K562 (cell line): Measurements from ENCODE around the gene CCDC124. TPM values are rescaled to one million over a fixed set of nuclear protein-coding genes. Genes with fewer than 3 reads are reported as not detected.

Experiments used
- BMI1 ChIP-seq: fragments of 150-350 bp; IDR thresholded peaks from 2 replicates; pipeline ENCODE4 v1.6.1; 2014; ENCODE audit warnings: low read length
- CEBPB ChIP-seq: fragments of 450-650 bp; IDR thresholded peaks from 2 replicates; pipeline ENCODE4 v1.6.1; 2016; ENCODE audit warnings: missing genetic modification characterization, missing compliant biosample characterization
- E2F6 ChIP-seq, 2 experiments: IDR thresholded peaks; 2 replicates each; pipeline ENCODE4 v1.6.1; 2011; ENCODE audit warnings: borderline replicate concordance in 1 of 2, control low read depth in 1 of 2, low read depth in 1 of 2, low read length in 1 of 2, mild to moderate bottlenecking in 1 of 2, mixed read lengths in 1 of 2, moderate library complexity in 1 of 2; ENCODE audit not compliant: insufficient read depth in 1 of 2, insufficient read length in 1 of 2, poor library complexity in 1 of 2, severe bottlenecking in 1 of 2; ENCODE audit errors: extremely low read depth in 1 of 2
- ESRRA ChIP-seq: fragments of 450-650 bp; IDR thresholded peaks from 2 replicates; pipeline ENCODE4 v1.6.1; 2014; ENCODE audit warnings: low read depth, mild to moderate bottlenecking, moderate library complexity, borderline replicate concordance
- MECOM ChIP-seq: fragments of 250-450 bp; sonication (Bioruptor Pico); IDR thresholded peaks from 2 replicates; pipeline ENCODE4 v1.8.0; 2022; ENCODE audit warnings: inconsistent platforms
- MYC ChIP-seq, 2 experiments: fragments of 250-450 bp in 1 of 2; sonication (Bioruptor Pico) in 1 of 2; IDR thresholded peaks; 2 replicates each; pipeline versions ENCODE4 v1.5.1 to v1.6.1; 2012 to 2021; ENCODE audit warnings: low read depth in 2 of 2, borderline replicate concordance in 1 of 2, improper control_type of control experiment in 1 of 2, low read length in 1 of 2, mild to moderate bottlenecking in 1 of 2, moderate library complexity in 1 of 2
- NR3C1 ChIP-seq: sonication (generic); formaldehyde crosslinking; IDR thresholded peaks from 2 replicates; pipeline ENCODE4 v1.8.1; 2022; ENCODE audit warnings: missing genetic modification reagents
- RAD51 ChIP-seq: fragments of 450-650 bp; IDR thresholded peaks from 2 replicates; pipeline ENCODE4 v1.7.1; 2016; ENCODE audit warnings: low read depth, mild to moderate bottlenecking, borderline replicate concordance
- RBBP5 ChIP-seq: fragments of 200-600 bp; sonication (generic); IDR thresholded peaks from 2 replicates; pipeline ENCODE4 v1.6.1; 2012; ENCODE audit warnings: borderline replicate concordance, mild to moderate bottlenecking, low read length, control low read depth, inconsistent platforms; ENCODE audit not compliant: insufficient read depth, poor library complexity, severe bottlenecking
- RBFOX2 ChIP-seq: fragments of 200-400 bp; formaldehyde crosslinking; IDR thresholded peaks from 2 replicates; pipeline ENCODE4 v1.6.1; 2017; ENCODE audit warnings: low read depth, mild to moderate bottlenecking, low read length, moderate library complexity
- TRIM28 ChIP-seq: fragments of 450-650 bp; IDR thresholded peaks from 2 replicates; pipeline ENCODE4 v1.6.1; 2017
- XRCC3 ChIP-seq: fragments of 450-650 bp; IDR thresholded peaks from 2 replicates; pipeline ENCODE4 v1.6.1; 2017; ENCODE audit warnings: mild to moderate bottlenecking, moderate library complexity
- ZEB2 ChIP-seq: fragments of 450-650 bp; IDR thresholded peaks from 2 replicates; pipeline ENCODE4 v1.6.1; 2016
- ZFP36 ChIP-seq: fragments of 150-350 bp; IDR thresholded peaks from 2 replicates; pipeline ENCODE4 v1.6.1; 2018; ENCODE audit warnings: low read length, low read depth; ENCODE audit not compliant: partially characterized antibody
- ZFP91 ChIP-seq: sonication (generic); formaldehyde crosslinking; IDR thresholded peaks from 2 replicates; pipeline ENCODE4 v1.8.0; 2022; ENCODE audit warnings: mild to moderate bottlenecking, missing genetic modification reagents
- ZNF280B ChIP-seq: fragments of 250-450 bp; sonication (Bioruptor Pico); IDR thresholded peaks from 2 replicates; pipeline ENCODE4 v1.5.1; 2021; ENCODE audit warnings: mild to moderate bottlenecking
- ZNF282 ChIP-seq: sonication (generic); formaldehyde crosslinking; IDR thresholded peaks from 2 replicates; pipeline ENCODE4 v1.8.1; 2023; ENCODE audit warnings: missing genetic modification reagents
- polyA plus RNA-seq, 8 experiments: library from polyadenylated mRNA; depleted of rRNA in 4 of 8; stranded (reverse) in 5 of 8; unstranded in 3 of 8; fragments of >200 nt; fragmentation: Nextera tagmentation in 2 of 8; fragmentation: Illumina TruSeq in 1 of 8; extraction: Ambion mirVana in 2 of 8; extraction: Trizol in 1 of 8; gene quantifications; 2 replicates each; pipeline versions ENCODE4 v1.2.1 to v1.2.3, GENCODE V29; 2011 to 2014; ENCODE audit warnings: inconsistent platforms in 1 of 8, missing spikeins in 1 of 8
- total RNA-seq, 7 experiments: library from RNA; depleted of rRNA in 6 of 7; stranded (reverse); fragments of >200 nt in 6 of 7; fragmentation: Illumina TruSeq in 2 of 7; extraction: Trizol in 2 of 7; gene quantifications; 2 replicates each; pipeline versions ENCODE4 v1.2.1 to v1.2.3, GENCODE V29; 2011 to 2021; ENCODE audit warnings: low replicate concordance in 1 of 7
- TF ChIP-seq, protein P1 (sequence below): fragments of 250-450 bp; sonication (Bioruptor Pico); IDR thresholded peaks from 2 replicates; pipeline ENCODE4 v1.8.0; 2022; ENCODE audit warnings: inconsistent platforms
- TF ChIP-seq, protein P2 (sequence below): fragments of 450-650 bp; formaldehyde crosslinking; IDR thresholded peaks from 2 replicates; pipeline ENCODE4 v1.4.0; 2020; ENCODE audit warnings: mild to moderate bottlenecking, moderate library complexity

CCDC124 gene
- total and polyA plus RNA-seq, 9 of the 15 experiments (the other 6 are each of a cell fraction or from before 2014, with no cell fraction given), result 5.8 to 234 (median 40.1) TPM

DNA sequence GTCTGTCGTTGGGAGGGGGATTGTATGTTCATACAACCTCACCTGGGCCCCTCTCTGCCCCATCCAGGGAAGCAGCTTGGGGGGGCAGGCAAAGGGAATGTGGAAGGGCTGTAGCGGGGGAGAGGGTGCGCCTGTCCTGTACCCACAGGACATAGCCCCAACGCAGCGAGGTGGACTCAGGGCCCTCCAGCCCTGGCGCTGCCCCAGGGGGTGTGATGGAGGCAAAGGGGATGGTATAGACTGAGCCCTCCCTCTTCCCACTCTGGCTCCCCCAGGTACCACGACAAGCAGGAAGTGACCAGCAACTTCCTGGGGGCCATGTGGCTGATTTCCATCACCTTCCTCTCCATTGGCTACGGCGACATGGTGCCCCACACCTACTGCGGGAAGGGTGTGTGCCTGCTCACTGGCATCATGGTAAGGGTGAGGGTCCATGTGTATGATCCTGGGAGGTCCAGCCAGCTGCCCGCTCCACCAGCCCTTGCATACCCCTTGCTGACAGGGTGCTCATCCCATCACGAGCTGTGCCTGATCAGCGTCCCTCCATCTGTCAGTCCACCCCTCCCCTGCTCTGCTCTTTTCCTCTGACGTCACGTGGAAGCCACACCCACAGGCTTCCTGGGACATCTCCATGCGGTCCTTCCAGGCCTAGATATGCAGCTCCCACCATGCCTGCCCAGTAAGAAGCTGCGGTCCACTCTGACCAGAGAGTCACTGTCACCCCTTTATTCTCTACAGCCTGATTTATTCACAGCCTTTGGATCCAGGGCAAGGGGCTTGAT, 52.4 kb downstream of the CCDC124 start (continued):
- TF ChIP-seq, protein P1, sequence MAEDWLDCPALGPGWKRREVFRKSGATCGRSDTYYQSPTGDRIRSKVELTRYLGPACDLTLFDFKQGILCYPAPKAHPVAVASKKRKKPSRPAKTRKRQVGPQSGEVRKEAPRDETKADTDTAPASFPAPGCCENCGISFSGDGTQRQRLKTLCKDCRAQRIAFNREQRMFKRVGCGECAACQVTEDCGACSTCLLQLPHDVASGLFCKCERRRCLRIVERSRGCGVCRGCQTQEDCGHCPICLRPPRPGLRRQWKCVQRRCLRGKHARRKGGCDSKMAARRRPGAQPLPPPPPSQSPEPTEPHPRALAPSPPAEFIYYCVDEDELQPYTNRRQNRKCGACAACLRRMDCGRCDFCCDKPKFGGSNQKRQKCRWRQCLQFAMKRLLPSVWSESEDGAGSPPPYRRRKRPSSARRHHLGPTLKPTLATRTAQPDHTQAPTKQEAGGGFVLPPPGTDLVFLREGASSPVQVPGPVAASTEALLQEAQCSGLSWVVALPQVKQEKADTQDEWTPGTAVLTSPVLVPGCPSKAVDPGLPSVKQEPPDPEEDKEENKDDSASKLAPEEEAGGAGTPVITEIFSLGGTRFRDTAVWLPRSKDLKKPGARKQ, result no peak
- TF ChIP-seq E2F6 (IDR thresholded peaks at IDR 0.05; ENCODE audit: borderline replicate concordance in 1 of 2, extremely low read depth in 1 of 2, insufficient read depth in 1 of 2, insufficient read length in 1 of 2, low read depth in 1 of 2, low read length in 1 of 2, poor library complexity in 1 of 2, severe bottlenecking in 1 of 2) (peak in 1 of 2 experiments; percentile 33), ZFP36 (peak; percentile 8), RAD51 (peak; percentile 36; the same call in 1 of the 2 replicates), CEBPB (tag) (no peak), TRIM28 (no peak), RBBP5 (no peak), NR3C1 (no peak), BMI1 (no peak), MYC (IDR thresholded peaks at IDR 0.05; ENCODE audit: low read depth, low read length) (no peak), MYC (CRISPR knock-in tag; IDR thresholded peaks at IDR 0.05; ENCODE audit: borderline replicate concordance, low read depth) (no peak), ZEB2 (no peak), ZNF280B (no peak), MECOM (CRISPR knock-in tag) (no peak), ZNF282 (CRISPR knock-in tag) (no peak), ESRRA (no peak), RBFOX2 (peak; percentile 69), XRCC3 (no peak), ZFP91 (CRISPR knock-in tag) (no peak)
- TF ChIP-seq, protein P2, sequence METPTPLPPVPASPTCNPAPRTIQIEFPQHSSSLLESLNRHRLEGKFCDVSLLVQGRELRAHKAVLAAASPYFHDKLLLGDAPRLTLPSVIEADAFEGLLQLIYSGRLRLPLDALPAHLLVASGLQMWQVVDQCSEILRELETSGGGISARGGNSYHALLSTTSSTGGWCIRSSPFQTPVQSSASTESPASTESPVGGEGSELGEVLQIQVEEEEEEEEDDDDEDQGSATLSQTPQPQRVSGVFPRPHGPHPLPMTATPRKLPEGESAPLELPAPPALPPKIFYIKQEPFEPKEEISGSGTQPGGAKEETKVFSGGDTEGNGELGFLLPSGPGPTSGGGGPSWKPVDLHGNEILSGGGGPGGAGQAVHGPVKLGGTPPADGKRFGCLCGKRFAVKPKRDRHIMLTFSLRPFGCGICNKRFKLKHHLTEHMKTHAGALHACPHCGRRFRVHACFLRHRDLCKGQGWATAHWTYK (CRISPR knock-in tag), result no peak
